Activated CD8-positive, alpha-beta T cell treated with anti-CD3 and anti-CD28 coated beads for 36 hours (primary cell): ENCODE data around the gene GABBR2. TPM values are rescaled to one million over a fixed set of nuclear protein-coding genes. Genes with fewer than 3 reads are reported as not detected.
A peak's percentile ranks its signal among the peaks of the same experiment; 100 is the strongest.

ENCODE experiments used
- ATAC-seq: fragments of 200-7000 bp; cut with Tn5 transposase; one replicate; pipeline ENCODE4 v1.10.0; 2021; ENCODE audit warnings: mild to moderate bottlenecking, moderate library complexity
- CTCF ChIA-PET: fragments of 350-600 bp; sonication (Branson Sonifier 250); formaldehyde crosslinking; loops from one replicate; lab custom pipeline; 2021; ENCODE audit warnings: antibody characterized with exemption; lab: Charles Lee
- POLR2A ChIA-PET: fragments of 350-600 bp; sonication (Branson Sonifier 250); formaldehyde crosslinking; loops from one replicate; lab custom pipeline; 2021; ENCODE audit warnings: antibody characterized with exemption; lab: Charles Lee
- DNase-seq: peaks from one replicate; pipeline ENCODE4 v3.0.0-alpha.2; 2020
- H3K27ac Mint-ChIP-seq: one replicate; pipeline ENCODE4 v1.8.0; 2021; ENCODE audit warnings: mild to moderate bottlenecking, mixed read lengths
- H3K27me3 Mint-ChIP-seq: one replicate; pipeline ENCODE4 v1.8.0; 2021; ENCODE audit warnings: mixed read lengths
- H3K36me3 Mint-ChIP-seq: one replicate; pipeline ENCODE4 v1.8.0; 2021; ENCODE audit warnings: low read depth, mixed read lengths
- H3K4me1 Mint-ChIP-seq: one replicate; pipeline ENCODE4 v1.8.0; 2021; ENCODE audit warnings: low read depth, mixed read lengths
- H3K4me3 Mint-ChIP-seq: one replicate; pipeline ENCODE4 v1.8.0; 2021; ENCODE audit warnings: mild to moderate bottlenecking, moderate library complexity, mixed read lengths
- H3K9me3 Mint-ChIP-seq: one replicate; pipeline ENCODE4 v1.8.0; 2021; ENCODE audit warnings: mixed read lengths
- CTCF ChIP-seq: fragments of 200-600 bp; IDR thresholded peaks from one replicate; pipeline ENCODE4 v1.8.0; 2022; ENCODE audit warnings: antibody characterized with exemption, mild to moderate bottlenecking
- intact Hi-C: fragments of 100-400 bp; cut with micrococcal nuclease; formaldehyde crosslinking; loops from one replicate; pipeline ENCODE4 v1.10.0; 2022
- total RNA-seq, 2 experiments: library from RNA; stranded (reverse); gene quantifications; one replicate each; pipeline ENCODE4 v1.2.3, GENCODE V29; 2021

Gene GABBR2
- total RNA-seq, 2 experiments from 2014 or later: not detected

- H3K27ac Mint-ChIP-seq: no peak overlapping the region
- POLR2A ChIA-PET: no interaction called here
- H3K4me1 Mint-ChIP-seq: peaks cover 14% of the 10 kb centered on the region
- ATAC-seq (no peak), DNase-seq (no peak)
- peaks cover 39% of the 10 kb centered on the region for H3K27me3 Mint-ChIP-seq
- no peak for TF ChIP-seq CTCF
- no peak overlapping the region for H3K4me3 Mint-ChIP-seq
- no peaks in the 10 kb centered on the region for H3K36me3 Mint-ChIP-seq
- H3K9me3 Mint-ChIP-seq: no peaks in the 10 kb centered on the region
- intact Hi-C loops: no loop called here
- CTCF ChIA-PET: no interaction called here
These were observed 129.0 kb downstream of the GABBR2 start for GRCh38 chr9:98579700-98580099.

GRCh38 chr9:98577446-98577845 is 131.3 kb downstream of the GABBR2 start:
- no peak for DNase-seq
- ChIA-PET CTCF (no interaction called here), POLR2A (no interaction called here)
- TF ChIP-seq CTCF: no peak
- peaks cover 34% of the 10 kb centered on the region for H3K27me3 Mint-ChIP-seq
- no peak for ATAC-seq
- peaks cover 14% of the 10 kb centered on the region for H3K4me1 Mint-ChIP-seq
- no peaks in the 10 kb centered on the region for H3K36me3 Mint-ChIP-seq
- intact Hi-C loops: no loop called here
- no peak overlapping the region for H3K4me3 Mint-ChIP-seq
- no peak overlapping the region for H3K27ac Mint-ChIP-seq
- H3K9me3 Mint-ChIP-seq: no peaks in the 10 kb centered on the region

GRCh38 chr9:98576859-98577258 is 131.9 kb downstream of the GABBR2 start:
- H3K9me3 Mint-ChIP-seq: no peaks in the 10 kb centered on the region
- H3K4me1 Mint-ChIP-seq: peaks cover 14% of the 10 kb centered on the region
- TF ChIP-seq CTCF: no peak
- H3K27me3 Mint-ChIP-seq: peaks cover 34% of the 10 kb centered on the region
- no peak overlapping the region for H3K27ac Mint-ChIP-seq
- no peaks in the 10 kb centered on the region for H3K36me3 Mint-ChIP-seq
- POLR2A ChIA-PET: no interaction called here
- intact Hi-C loops: no loop called here
- H3K4me3 Mint-ChIP-seq: no peak overlapping the region
- no peak for DNase-seq
- no peak for ATAC-seq
- CTCF ChIA-PET: interaction anchor here (1.3 kb wide), 1 partner anchor 130 kb away, joined by 3 read pairs; no protein-coding TSS in a partner anchor

GRCh38 chr9:98576354-98576753 is 132.4 kb downstream of the GABBR2 start:
- peaks cover 36% of the 10 kb centered on the region for H3K27me3 Mint-ChIP-seq
- intact Hi-C loops: no loop called here
- no peak for TF ChIP-seq CTCF
- H3K4me1 Mint-ChIP-seq: peaks cover 14% of the 10 kb centered on the region
- no peaks in the 10 kb centered on the region for H3K36me3 Mint-ChIP-seq
- H3K27ac Mint-ChIP-seq: peak overlapping the region; percentile 3
- H3K9me3 Mint-ChIP-seq: no peaks in the 10 kb centered on the region
- DNase-seq: no peak
- CTCF ChIA-PET: interaction anchor here (1.3 kb wide), 1 partner anchor 130 kb away, joined by 3 read pairs; no protein-coding TSS in a partner anchor
- POLR2A ChIA-PET: no interaction called here
- ATAC-seq: peak; percentile 16
- H3K4me3 Mint-ChIP-seq: no peak overlapping the region

GRCh38 chr9:98575379-98576346 is 133.1 kb downstream of the GABBR2 start:
- TF ChIP-seq CTCF: no peak
- H3K4me1 Mint-ChIP-seq: peaks cover 14% of the 10 kb centered on the region
- H3K27ac Mint-ChIP-seq: peak overlapping the region; percentile 51
- H3K27me3 Mint-ChIP-seq: peaks cover 31% of the 10 kb centered on the region
- DNase-seq (peak; percentile 65), ATAC-seq (peak; percentile 69)
- no peaks in the 10 kb centered on the region for H3K9me3 Mint-ChIP-seq
- ChIA-PET CTCF (interaction anchor here (1.3 to 1.4 kb wide), 2 partner anchors 9 to 131 kb away, joined by 3 read pairs; no protein-coding TSS in a partner anchor), POLR2A (no interaction called here)
- no peaks in the 10 kb centered on the region for H3K36me3 Mint-ChIP-seq
- peak overlapping the region; percentile 20 for H3K4me3 Mint-ChIP-seq
- intact Hi-C loops: no loop called here
